ENCODE results near the gene CEL.
A peak's percentile ranks its signal among the peaks of the same experiment; 100 is the strongest.

CEL gene

DNA sequence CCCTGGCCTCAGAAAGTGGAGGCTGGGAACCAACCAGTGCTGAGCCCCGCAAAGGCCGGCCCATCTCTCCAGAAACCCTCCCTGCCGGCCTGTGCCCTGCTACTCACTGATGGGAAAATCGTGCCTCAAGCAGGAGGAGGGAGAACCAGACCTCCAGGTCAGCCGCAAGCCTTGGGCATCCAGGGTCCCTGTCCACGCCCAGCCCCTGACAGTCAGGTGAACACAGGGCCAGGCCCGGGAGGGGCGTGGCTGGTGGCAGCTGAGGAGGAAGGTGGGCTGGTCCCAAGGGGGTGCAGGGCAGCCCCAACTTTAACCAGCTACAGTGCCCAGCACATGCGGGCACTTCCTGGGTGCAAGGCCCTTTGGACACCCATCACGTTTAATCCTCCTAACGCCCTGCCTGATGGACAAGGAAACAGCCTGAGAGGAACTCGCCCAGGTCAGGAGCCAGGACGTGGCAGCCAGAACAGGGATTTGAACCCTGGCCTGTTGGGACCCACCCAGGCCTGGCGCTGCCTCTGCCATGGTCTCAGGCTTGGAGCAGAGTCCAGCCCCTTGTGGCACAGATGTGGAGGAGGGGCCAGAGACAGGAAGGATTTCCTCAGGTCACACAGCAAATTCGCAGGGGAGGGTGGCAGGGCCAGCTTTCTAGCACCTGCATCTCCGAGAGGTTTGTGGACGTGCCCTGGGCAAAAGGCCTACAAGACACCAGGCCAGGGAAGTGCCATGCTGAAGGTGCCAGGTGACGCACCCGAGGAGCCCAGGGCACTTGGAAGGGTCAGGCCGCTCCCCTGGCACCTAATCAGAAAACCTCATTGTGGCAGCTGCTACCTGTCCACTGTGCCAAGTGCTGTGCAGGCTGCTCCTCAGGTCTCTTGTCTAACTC is 54.8 kb downstream of the CEL start:
- H3K4me3 Mint-ChIP-seq = no peak overlapping the region
- H3K4me1 Mint-ChIP-seq = peaks cover 51% of the 10 kb centered on the region

DNA sequence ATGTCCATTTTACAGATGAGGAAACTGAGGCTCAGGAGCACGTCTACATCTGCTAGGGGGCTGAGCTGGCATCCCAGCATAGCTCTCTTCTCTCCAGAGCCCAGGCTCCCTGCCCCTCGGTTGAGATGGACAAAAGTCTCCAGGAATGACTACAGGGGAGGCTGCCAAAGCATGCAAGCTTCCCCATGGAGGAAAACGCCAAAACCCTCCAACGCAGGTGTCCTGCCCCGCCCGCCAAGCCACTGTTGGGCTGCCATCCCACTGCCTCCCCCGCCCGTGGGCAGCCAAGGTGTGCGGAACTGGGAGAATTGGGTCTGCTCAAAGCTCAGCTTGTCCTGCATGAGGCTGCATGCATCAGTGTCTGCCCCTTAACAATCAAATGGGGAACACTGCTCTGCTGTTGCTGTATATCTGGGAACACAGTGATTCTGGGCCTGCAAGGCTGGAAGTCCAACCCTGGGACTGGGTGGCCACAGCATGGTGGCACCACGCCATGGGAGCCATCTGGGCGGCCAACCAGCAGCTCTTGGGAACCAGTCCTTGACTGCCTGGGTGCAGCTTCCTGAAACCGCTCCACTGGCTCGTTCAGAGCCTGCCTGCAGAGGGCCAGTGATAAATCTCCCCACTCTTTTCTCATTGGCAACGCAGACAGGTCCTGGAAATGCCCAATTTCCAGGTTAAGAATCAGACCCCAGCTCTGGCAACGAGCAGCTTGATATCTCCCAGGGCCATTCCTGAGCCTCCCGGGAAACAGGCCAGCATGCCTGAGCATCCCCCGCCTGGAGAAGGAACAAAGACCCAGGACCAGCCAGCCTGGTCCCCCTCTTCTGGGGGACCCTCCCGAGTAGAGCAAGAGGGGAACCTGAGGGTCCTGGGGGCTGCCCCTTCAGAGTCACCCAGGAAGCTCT is 55.7 kb downstream of the CEL start:
- Mint-ChIP-seq H3K9me3 (no peaks in the 10 kb centered on the region), H3K4me3 (peak overlapping the region in 2 of 3 experiments; percentile 24 to 30), H3K4me1 (peaks cover 58% of the 10 kb centered on the region), H3K27me3 (ENCODE audit: low read depth) (peaks cover 3% of the 10 kb centered on the region), H3K36me3 (ENCODE audit: low read depth) (no peaks in the 10 kb centered on the region), H3K27ac (peak overlapping the region in 2 of 3 experiments; percentile 33 to 41)
- TF ChIP-seq, protein P1, sequence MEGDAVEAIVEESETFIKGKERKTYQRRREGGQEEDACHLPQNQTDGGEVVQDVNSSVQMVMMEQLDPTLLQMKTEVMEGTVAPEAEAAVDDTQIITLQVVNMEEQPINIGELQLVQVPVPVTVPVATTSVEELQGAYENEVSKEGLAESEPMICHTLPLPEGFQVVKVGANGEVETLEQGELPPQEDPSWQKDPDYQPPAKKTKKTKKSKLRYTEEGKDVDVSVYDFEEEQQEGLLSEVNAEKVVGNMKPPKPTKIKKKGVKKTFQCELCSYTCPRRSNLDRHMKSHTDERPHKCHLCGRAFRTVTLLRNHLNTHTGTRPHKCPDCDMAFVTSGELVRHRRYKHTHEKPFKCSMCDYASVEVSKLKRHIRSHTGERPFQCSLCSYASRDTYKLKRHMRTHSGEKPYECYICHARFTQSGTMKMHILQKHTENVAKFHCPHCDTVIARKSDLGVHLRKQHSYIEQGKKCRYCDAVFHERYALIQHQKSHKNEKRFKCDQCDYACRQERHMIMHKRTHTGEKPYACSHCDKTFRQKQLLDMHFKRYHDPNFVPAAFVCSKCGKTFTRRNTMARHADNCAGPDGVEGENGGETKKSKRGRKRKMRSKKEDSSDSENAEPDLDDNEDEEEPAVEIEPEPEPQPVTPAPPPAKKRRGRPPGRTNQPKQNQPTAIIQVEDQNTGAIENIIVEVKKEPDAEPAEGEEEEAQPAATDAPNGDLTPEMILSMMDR (IDR thresholded peaks at IDR 0.05; ENCODE audit: unreplicated experiment in 3 of 3) = no peak

More for the DNA sequence above, 54.8 kb downstream of the CEL start:
- peaks cover 3% of the 10 kb centered on the region for H3K27me3 Mint-ChIP-seq (ENCODE audit: low read depth)
- H3K27ac Mint-ChIP-seq = no peak overlapping the region
- H3K36me3 Mint-ChIP-seq (ENCODE audit: low read depth) = no peaks in the 10 kb centered on the region
- H3K9me3 Mint-ChIP-seq = no peaks in the 10 kb centered on the region
- TF ChIP-seq, protein P1 (IDR thresholded peaks at IDR 0.05; ENCODE audit: unreplicated experiment in 3 of 3) = no peak

DNA sequence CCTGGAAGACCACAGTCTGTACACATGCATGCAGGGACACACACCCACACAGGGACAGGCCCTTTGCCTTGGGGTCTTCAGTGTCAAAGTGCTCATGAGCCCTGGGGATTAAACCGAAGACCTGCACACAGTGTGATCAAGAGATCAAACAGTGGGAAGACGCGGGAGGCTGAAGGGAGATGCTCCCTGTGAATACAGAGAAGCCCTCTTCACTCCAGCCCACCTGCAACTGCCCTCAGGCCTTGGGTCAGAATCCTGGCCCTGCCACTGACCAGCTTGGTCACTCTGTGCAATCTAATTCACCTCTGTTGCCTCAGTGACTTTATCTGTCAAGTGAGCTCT is 56.4 kb downstream of the CEL start:
- peak overlapping the region in 1 of 3 experiments; percentile 41 for H3K27ac Mint-ChIP-seq
- H3K9me3 Mint-ChIP-seq = no peaks in the 10 kb centered on the region
- TF ChIP-seq, protein P1 (IDR thresholded peaks at IDR 0.05; ENCODE audit: unreplicated experiment in 3 of 3) = no peak
- H3K36me3 Mint-ChIP-seq (ENCODE audit: low read depth) = no peaks in the 10 kb centered on the region
- peaks cover 64% of the 10 kb centered on the region for H3K4me1 Mint-ChIP-seq
- peak overlapping the region in 2 of 3 experiments; percentile 24 to 30 for H3K4me3 Mint-ChIP-seq
- H3K27me3 Mint-ChIP-seq (ENCODE audit: low read depth) = peaks cover 3% of the 10 kb centered on the region

DNA sequence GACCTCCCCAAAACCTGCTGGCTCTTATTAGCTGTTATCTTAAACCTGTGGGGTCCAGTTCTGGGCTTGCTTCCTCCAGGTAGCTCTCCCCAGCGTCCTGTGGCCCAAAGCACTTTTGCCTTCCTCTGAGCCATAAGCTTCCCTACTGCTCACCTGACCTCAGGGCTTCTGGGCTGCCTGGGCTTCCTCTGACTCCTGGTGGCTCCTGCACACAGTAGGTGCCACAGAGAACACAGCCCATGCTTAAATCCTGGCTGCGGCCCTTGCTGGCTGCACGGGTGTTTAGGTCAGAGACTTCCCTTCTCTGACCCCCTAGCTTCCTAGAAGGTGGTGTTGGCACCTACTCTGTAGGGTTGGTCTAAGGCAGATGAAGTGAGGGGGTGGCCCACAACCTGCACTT is 56.8 kb downstream of the CEL start:
- peaks cover 3% of the 10 kb centered on the region for H3K27me3 Mint-ChIP-seq (ENCODE audit: low read depth)
- H3K36me3 Mint-ChIP-seq (ENCODE audit: low read depth) = no peaks in the 10 kb centered on the region
- TF ChIP-seq, protein P1 (IDR thresholded peaks at IDR 0.05; ENCODE audit: unreplicated experiment in 3 of 3) = no peak
- peak overlapping the region; percentile 68 to 86 (median 82) for H3K27ac Mint-ChIP-seq
- H3K4me3 Mint-ChIP-seq = peak overlapping the region; percentile 80 to 91 (median 88)
- H3K4me1 Mint-ChIP-seq = peaks cover 64% of the 10 kb centered on the region
- no peaks in the 10 kb centered on the region for H3K9me3 Mint-ChIP-seq

DNA sequence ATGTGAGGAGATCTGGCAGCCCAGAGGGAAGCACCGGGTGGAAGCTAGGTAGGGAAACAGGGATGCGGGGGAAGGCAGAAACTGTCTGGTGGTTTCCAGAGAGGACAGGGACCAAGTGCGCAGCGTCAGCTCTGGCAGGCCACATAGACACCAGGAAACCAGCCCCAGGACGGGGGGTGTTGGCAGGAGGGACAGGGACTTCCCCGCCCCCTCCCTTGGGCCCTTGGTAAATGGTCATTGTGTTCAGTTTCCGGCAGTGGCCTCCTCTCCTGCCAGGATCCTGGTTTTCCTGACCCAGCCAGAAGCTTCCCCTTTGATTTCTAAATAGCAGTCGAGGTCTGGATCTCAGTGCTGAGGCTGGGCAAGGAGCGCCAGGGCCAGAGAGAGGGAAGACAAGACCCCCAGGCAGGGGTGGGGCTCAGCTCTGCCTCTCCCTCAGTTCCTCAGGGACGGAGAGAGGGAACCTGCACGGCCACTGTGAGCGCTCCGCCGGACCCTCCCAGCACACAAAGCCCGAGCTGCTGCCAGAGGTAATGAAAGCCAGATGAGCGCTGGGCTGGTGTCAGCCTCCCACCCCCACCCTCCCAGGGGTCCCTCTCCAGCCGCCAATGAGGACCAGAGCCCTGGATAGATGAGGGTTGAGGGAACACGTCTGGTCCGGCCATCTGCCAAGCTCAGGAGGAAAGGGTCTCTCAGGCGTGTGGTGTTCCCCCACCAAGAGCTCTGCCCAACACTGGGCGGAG is 57.5 kb downstream of the CEL start:
- H3K27me3 Mint-ChIP-seq (ENCODE audit: low read depth) = peaks cover 7% of the 10 kb centered on the region
- H3K9me3 Mint-ChIP-seq = no peaks in the 10 kb centered on the region
- H3K4me3 Mint-ChIP-seq = peak overlapping the region; percentile 80 to 91 (median 88)
- peak overlapping the region; percentile 68 to 86 (median 82) for H3K27ac Mint-ChIP-seq
- H3K4me1 Mint-ChIP-seq = peaks cover 64% of the 10 kb centered on the region
- H3K36me3 Mint-ChIP-seq (ENCODE audit: low read depth) = no peaks in the 10 kb centered on the region
- TF ChIP-seq, protein P1 (IDR thresholded peaks at IDR 0.05; ENCODE audit: unreplicated experiment in 3 of 3) = no peak
